ENCODE data around the gene CCDC15. TPM values are rescaled to one million over a fixed set of nuclear protein-coding genes. Genes with fewer than 3 reads are reported as not detected.
A peak's percentile ranks its signal among the peaks of the same experiment; 100 is the strongest.

The CCDC15 gene
- total and polyA plus RNA-seq, 2 experiments from 2014 or later: 1.1 to 2.3 TPM

- H3K9me2 ChIP-seq (replicated peaks; ENCODE audit: insufficient read depth): no peaks in the 10 kb centered on the region
- no peaks in the 10 kb centered on the region for H3K36me3 ChIP-seq (replicated peaks; ENCODE audit: insufficient read depth, low read depth)
- peaks cover 21% of the 10 kb centered on the region for H3K4me1 ChIP-seq (ENCODE audit: insufficient read depth)
- no peak overlapping the region for H2AFZ ChIP-seq
- WGBS (ENCODE audit: low lambda C conversion rate, missing lambda C conversion rate): 96% methylated on average over 12 of the region's 12 CpGs
- no peak overlapping the region for H3K4me2 ChIP-seq
- no peaks in the 10 kb centered on the region for H4K20me1 ChIP-seq (ENCODE audit: insufficient read depth, poor library complexity, severe bottlenecking)
- peak overlapping the region; percentile 80 for H3K27ac ChIP-seq
- H3K4me3 ChIP-seq: no peak overlapping the region
- no peaks in the 10 kb centered on the region for H3K27me3 ChIP-seq
- H3K9me3 ChIP-seq (ENCODE audit: low read depth): no peaks in the 10 kb centered on the region
- DNase-seq (ENCODE audit: low spot score): no peak
- TF ChIP-seq EZH2phosphoT487 (IDR thresholded peaks at IDR 0.05; ENCODE audit: low read depth, severe bottlenecking, unreplicated experiment): no peak
- no peak for TF ChIP-seq EZH2 (IDR thresholded peaks at IDR 0.05; ENCODE audit: borderline replicate concordance)
- TF ChIP-seq CTCF (IDR thresholded peaks at IDR 0.05; ENCODE audit: poor library complexity): no peak
- H3K79me2 ChIP-seq: no peaks in the 10 kb centered on the region
Observed at GRCh38 chr11:125072961-125073590, 119.1 kb downstream of the CCDC15 start.

- no peak overlapping the region for H2AFZ ChIP-seq
- 85% methylated on average over 19 of the region's 19 CpGs for WGBS (ENCODE audit: low lambda C conversion rate, missing lambda C conversion rate)
- no peak overlapping the region for H3K27ac ChIP-seq
- H3K4me2 ChIP-seq: no peak overlapping the region
- DNase-seq (ENCODE audit: low spot score): no peak
- TF ChIP-seq CTCF (IDR thresholded peaks at IDR 0.05; ENCODE audit: poor library complexity) (no peak), EZH2 (IDR thresholded peaks at IDR 0.05; ENCODE audit: borderline replicate concordance) (no peak), EZH2phosphoT487 (IDR thresholded peaks at IDR 0.05; ENCODE audit: low read depth, severe bottlenecking, unreplicated experiment) (no peak)
- no peaks in the 10 kb centered on the region for H3K9me2 ChIP-seq (replicated peaks; ENCODE audit: insufficient read depth)
- peaks cover 21% of the 10 kb centered on the region for H3K4me1 ChIP-seq (ENCODE audit: insufficient read depth)
- H3K36me3 ChIP-seq (replicated peaks; ENCODE audit: insufficient read depth, low read depth): no peaks in the 10 kb centered on the region
- no peak overlapping the region for H3K4me3 ChIP-seq
- no peaks in the 10 kb centered on the region for H3K9me3 ChIP-seq (ENCODE audit: low read depth)
- H4K20me1 ChIP-seq (ENCODE audit: insufficient read depth, poor library complexity, severe bottlenecking): no peaks in the 10 kb centered on the region
- H3K79me2 ChIP-seq: no peaks in the 10 kb centered on the region
- no peaks in the 10 kb centered on the region for H3K27me3 ChIP-seq
Observed at GRCh38 chr11:125073616-125074483, 119.8 kb downstream of the CCDC15 start.

- Histone ChIP-seq H2AFZ (no peak overlapping the region), H3K4me3 (no peak overlapping the region), H4K20me1 (ENCODE audit: insufficient read depth, poor library complexity, severe bottlenecking) (no peaks in the 10 kb centered on the region), H3K27me3 (no peaks in the 10 kb centered on the region), H3K4me1 (ENCODE audit: insufficient read depth) (peaks cover 21% of the 10 kb centered on the region), H3K9me3 (ENCODE audit: low read depth) (no peaks in the 10 kb centered on the region), H3K4me2 (no peak overlapping the region), H3K9me2 (replicated peaks; ENCODE audit: insufficient read depth) (no peaks in the 10 kb centered on the region), H3K27ac (peak overlapping the region; percentile 40), H3K79me2 (no peaks in the 10 kb centered on the region), H3K36me3 (replicated peaks; ENCODE audit: insufficient read depth, low read depth) (no peaks in the 10 kb centered on the region)
- DNase-seq (ENCODE audit: low spot score): peak; percentile 50
- WGBS (ENCODE audit: low lambda C conversion rate, missing lambda C conversion rate): 74% methylated on average over 11 of the region's 11 CpGs
- TF ChIP-seq CTCF (IDR thresholded peaks at IDR 0.05; ENCODE audit: poor library complexity) (no peak), EZH2 (IDR thresholded peaks at IDR 0.05; ENCODE audit: borderline replicate concordance) (no peak), EZH2phosphoT487 (IDR thresholded peaks at IDR 0.05; ENCODE audit: low read depth, severe bottlenecking, unreplicated experiment) (no peak)
Observed at GRCh38 chr11:125074511-125075241, 120.7 kb downstream of the CCDC15 start.
